GM06990 (cell line): Measurements from ENCODE around the gene LDB2.

Experiments
- DNase-seq: peaks from one replicate; pipeline ENCODE4 v3.0.0-alpha.2; 2011; ENCODE audit not compliant: insufficient read length; ENCODE audit errors: extremely low read depth
- H3K27me3 ChIP-seq: replicated peaks from 2 replicates; pipeline ENCODE4 v1.6.0; 2011; ENCODE audit warnings: low read length; ENCODE audit not compliant: control insufficient read depth, insufficient read depth
- H3K36me3 ChIP-seq: 2 replicates; pipeline ENCODE4 v1.5.1; 2011; ENCODE audit warnings: low read length; ENCODE audit not compliant: control insufficient read depth, insufficient read depth
- H3K4me3 ChIP-seq: replicated peaks from 2 replicates; pipeline ENCODE4 v1.5.1; 2011; ENCODE audit warnings: low read depth, mild to moderate bottlenecking, control low read depth, low read length
- TF ChIP-seq, protein P1 (sequence below): IDR thresholded peaks from 2 replicates; pipeline ENCODE4 v1.5.1; 2011; ENCODE audit warnings: low read length, control low read depth, mild to moderate bottlenecking, inconsistent platforms; ENCODE audit not compliant: insufficient read depth, poor library complexity, severe bottlenecking

The LDB2 gene

DNA sequence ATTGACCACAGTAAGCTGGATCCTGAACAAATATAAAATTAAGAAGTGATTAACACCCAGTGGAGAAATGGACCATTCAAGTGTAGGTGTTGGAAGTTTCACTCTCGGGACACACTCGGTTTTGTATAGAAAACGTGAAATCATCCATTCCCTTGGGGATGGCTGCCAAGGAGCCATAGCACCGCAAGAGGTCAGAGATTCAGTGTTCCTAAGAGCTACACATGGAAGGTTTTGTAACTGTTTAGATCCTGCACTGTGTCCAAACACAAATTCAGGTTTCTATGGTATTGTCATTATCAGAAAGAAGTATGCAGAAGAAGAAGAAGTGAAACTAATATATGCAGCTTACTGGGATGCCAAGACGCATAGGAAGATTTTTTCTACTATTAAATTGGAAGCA, 281.0 kb downstream of the LDB2 start:
- H3K4me3 ChIP-seq = no peak overlapping the region
- TF ChIP-seq, protein P1, sequence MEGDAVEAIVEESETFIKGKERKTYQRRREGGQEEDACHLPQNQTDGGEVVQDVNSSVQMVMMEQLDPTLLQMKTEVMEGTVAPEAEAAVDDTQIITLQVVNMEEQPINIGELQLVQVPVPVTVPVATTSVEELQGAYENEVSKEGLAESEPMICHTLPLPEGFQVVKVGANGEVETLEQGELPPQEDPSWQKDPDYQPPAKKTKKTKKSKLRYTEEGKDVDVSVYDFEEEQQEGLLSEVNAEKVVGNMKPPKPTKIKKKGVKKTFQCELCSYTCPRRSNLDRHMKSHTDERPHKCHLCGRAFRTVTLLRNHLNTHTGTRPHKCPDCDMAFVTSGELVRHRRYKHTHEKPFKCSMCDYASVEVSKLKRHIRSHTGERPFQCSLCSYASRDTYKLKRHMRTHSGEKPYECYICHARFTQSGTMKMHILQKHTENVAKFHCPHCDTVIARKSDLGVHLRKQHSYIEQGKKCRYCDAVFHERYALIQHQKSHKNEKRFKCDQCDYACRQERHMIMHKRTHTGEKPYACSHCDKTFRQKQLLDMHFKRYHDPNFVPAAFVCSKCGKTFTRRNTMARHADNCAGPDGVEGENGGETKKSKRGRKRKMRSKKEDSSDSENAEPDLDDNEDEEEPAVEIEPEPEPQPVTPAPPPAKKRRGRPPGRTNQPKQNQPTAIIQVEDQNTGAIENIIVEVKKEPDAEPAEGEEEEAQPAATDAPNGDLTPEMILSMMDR = no peak
- DNase-seq = no peak
- H3K27me3 ChIP-seq = no peaks in the 10 kb centered on the region
- H3K36me3 ChIP-seq = no peaks in the 10 kb centered on the region

DNA sequence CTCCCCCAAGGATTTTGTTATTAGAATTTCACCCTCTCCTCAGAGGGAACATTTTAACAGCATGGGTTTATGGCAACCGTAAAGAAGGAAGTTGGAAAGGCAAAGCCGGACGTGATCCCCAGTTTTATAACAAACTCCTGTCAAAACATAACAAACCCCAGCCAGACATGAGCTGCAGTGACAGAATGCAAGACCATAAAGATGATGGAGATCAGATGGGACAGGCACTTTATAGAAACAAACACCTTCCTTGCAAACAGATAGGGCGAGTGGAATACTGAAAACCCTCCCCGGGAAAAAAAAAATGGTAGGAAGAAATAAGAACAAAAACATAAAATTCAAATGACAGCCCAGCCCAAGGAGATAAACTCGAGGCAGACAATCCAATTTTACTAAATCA, 281.4 kb downstream of the LDB2 start:
- DNase-seq = no peak
- H3K36me3 ChIP-seq = no peaks in the 10 kb centered on the region
- TF ChIP-seq, protein P1 = no peak
- no peaks in the 10 kb centered on the region for H3K27me3 ChIP-seq
- no peak overlapping the region for H3K4me3 ChIP-seq

DNA sequence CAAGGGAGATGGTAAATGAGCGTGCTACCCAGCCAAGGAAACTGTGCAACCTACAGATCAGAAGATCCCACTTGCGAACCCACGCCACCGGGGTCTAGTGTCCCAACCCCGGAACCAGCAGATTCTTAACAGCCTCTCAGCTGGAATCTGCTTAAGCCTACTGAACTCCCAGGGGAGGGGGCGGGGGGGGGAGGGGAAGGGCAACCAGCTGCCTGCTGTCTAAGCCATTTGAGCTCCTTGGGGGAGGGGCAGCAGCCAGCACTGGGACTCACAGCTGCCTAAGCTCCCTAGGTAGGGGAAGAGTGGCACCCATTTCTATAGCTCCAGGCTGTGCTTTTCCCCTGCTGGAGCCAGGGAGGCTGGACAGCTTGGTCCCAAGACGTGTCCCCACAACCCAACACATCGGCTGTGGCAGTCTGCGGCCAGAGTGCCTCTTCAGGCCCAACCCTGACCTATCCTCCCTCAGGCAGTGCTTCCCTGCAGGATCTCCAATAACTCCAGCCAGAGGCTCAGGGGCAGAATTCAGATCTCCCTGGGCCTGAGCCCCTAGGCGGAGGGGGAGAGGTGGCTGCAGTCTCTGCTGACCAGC, 289.2 kb downstream of the LDB2 start:
- no peak for DNase-seq
- Histone ChIP-seq H3K27me3 (no peaks in the 10 kb centered on the region), H3K4me3 (no peak overlapping the region), H3K36me3 (no peaks in the 10 kb centered on the region)
- TF ChIP-seq, protein P1 = no peak

DNA sequence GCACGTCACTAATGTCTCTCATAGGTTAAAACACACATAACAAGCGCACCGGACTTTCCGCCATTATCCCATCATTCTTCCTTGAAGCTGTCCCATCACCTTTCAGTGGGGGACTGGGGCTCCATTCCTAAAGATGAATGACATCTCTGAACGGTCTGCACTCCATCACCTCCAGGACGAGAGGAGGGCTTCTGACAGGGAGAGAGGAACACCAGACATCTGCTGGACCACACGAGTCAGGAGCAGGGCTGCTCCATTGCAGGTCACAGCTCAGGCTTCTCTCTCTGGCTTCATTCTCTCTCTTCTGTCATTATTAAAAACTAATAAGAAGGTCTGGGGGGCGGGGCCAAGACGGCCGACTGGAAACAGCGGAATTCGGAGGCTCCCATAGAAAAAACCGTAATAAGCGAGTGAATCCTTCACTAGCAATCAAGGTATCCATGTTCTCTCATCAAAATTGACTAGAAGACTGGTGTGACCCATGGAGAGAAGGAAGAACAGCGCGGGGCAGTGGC, 289.8 kb downstream of the LDB2 start:
- Histone ChIP-seq H3K4me3 (no peak overlapping the region), H3K27me3 (no peaks in the 10 kb centered on the region), H3K36me3 (no peaks in the 10 kb centered on the region)
- TF ChIP-seq, protein P1 = no peak
- no peak for DNase-seq

DNA sequence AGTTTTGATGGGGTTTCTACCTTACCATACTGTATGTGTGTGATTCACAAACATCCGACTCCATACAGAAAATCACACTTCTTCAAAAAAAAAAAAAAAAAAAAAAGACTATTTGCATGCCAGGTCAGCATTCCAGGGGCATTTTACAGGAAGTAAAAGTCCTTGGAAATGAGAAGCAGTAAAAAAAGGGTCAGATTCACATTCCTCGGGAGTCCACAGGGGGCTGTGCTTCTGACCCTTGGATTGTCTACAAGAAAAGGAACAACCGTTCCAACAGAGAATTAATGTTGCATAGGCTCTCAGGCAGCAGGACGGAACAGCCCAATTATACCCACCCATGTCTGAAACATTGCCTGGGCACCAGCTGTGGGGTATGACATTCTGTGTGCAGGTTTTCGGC, 290.3 kb downstream of the LDB2 start:
- Histone ChIP-seq H3K4me3 (no peak overlapping the region), H3K27me3 (no peaks in the 10 kb centered on the region), H3K36me3 (no peaks in the 10 kb centered on the region)
- TF ChIP-seq, protein P1 = no peak
- DNase-seq = no peak
